ENCODE measurements around the gene OTC.

OTC gene

DNA sequence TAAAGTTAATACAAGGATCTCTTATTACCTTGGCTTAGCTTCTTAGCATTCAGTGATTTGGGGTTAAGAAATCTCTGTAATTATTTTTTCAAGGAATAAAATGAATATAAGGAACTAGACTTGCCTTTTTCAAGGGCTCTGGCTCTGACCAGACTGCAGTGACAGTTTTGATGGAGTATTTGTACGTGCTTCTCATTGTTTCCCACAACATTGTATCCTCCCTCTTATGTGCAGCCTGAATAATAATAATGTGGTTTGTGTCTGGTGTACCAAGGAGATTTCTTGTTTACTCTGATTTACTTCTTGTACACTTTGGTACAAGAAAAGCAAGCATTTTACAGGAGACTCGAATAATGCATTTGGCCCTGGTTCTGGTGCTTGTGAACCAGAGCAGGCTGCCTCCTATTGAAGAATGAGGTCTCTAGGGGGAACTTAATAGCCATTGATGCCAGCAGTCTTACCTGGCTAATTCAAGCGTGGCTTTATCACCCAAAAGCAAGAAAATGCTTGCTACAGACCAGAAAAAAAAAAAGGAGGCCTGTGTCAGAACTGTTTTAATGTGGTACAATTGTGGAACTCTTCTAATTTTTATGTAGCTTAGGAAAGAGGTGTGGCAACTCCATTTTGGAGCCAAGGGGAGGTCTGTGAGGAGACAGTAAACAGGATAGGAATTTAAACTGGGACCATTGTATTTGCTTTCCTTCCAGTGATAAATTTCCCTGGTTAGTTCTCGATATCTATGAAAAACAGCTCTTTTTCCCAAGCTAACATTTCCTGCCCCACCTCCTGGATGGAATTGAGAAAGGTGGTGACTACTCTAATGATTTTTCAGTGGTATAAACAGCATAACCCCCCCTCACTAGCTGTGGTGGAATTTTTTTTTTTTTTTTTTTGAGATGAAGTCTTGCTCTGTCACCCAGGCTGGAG is 5.6 kb downstream of the OTC start:
- DNase-seq (ENCODE audit: low spot score): no peak

GRCh38 chrX:38363046-38363445 is 10.6 kb downstream of the OTC start:
- no peak for DNase-seq (ENCODE audit: low spot score)

DNA sequence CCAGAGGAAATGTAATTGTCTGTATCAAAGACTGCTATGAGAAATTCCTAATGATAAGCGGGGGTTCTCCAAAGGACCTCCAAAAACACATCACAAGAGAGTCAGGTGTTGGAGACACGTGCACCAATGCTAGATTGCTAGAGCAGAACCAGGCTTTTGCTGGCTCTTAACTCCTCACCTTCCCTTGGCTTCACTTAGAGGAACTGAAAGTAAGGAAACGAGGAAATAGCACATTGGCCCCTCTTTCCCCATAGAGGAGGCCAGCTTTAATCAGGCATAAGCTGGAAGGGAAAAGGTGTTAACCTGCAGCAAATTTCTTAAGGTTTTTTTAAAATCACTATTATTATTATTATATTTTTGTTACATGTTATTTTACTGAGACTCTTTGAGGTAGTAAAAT is 13.6 kb downstream of the OTC start:
- DNase-seq (ENCODE audit: low spot score): no peak

GRCh38 chrX:38368774-38369173 is 16.4 kb downstream of the OTC start:
- no peak for DNase-seq (ENCODE audit: low spot score)

- no peak for DNase-seq (ENCODE audit: low spot score)
These were observed 19.2 kb downstream of the OTC start for GRCh38 chrX:38371641-38372040.

DNA sequence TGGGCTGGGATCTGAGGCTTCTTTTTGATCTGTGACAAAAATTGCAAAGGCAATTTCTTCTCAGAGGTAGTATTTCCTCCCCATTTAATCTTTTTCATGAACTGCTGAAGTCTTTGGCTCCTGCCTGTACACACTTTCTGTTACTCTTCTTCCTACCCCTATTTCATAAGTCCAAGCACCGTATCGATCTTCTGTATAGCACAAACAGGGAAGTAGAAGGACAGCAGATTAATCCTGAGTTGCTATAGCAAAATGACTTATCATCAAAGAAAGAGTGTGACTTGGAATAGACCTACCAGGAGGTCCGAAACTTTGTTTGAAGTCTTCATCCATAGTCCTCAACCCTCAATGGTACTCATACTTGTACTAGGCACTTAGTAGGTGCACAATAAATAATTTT is 22.0 kb downstream of the OTC start:
- no peak for DNase-seq (ENCODE audit: low spot score)

- no peak for DNase-seq (ENCODE audit: low spot score)
These were observed 23.5 kb downstream of the OTC start for GRCh38 chrX:38375891-38376290.

DNA sequence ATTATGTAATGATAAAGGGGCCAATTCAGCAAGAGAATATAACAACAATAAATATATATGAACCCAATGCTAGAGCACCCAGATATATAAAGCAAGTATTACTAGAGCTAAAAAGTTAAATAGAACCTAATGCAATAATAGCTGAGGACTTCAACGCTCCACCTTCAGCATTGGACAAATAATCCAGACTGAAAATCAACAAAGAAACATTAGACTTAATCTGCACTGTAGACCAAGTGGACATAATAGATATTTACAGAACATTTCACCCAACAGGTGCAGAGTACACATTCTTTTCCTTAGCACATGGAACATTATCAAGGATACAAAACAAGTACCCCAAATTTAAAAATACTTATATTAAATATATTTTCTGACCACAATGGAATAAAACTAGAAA is 24.3 kb downstream of the OTC start:
- DNase-seq (ENCODE audit: low spot score): no peak

- no peak for DNase-seq (ENCODE audit: low spot score)
These were observed 26.7 kb downstream of the OTC start for GRCh38 chrX:38379088-38379487.

- no peak for DNase-seq (ENCODE audit: low spot score)
These were observed 30.3 kb downstream of the OTC start for GRCh38 chrX:38382663-38383062.

- DNase-seq (ENCODE audit: low spot score): no peak
These were observed 48.0 kb downstream of the OTC start for GRCh38 chrX:38400389-38400910.

DNA sequence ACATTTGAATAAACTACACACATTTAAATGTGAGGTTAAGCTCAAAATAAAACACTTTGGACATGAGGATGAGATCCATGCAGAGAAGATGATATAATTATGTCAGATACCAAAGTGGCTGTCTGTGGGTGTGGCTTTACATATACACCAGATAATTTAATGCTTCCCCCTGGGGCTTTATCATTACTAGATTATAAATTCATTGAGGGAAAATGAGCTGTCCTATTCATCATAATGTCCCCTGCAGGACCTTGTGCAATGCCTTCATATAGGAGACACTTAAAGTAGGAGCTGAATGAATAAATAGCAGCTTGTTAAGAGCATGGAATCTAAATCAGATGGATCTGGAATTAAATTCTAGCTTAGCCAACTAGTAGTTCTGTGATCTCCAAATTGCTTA is 49.7 kb downstream of the OTC start:
- no peak for DNase-seq (ENCODE audit: low spot score)

GRCh38 chrX:38403834-38404233 is 51.4 kb downstream of the OTC start:
- DNase-seq (ENCODE audit: low spot score): no peak

DNA sequence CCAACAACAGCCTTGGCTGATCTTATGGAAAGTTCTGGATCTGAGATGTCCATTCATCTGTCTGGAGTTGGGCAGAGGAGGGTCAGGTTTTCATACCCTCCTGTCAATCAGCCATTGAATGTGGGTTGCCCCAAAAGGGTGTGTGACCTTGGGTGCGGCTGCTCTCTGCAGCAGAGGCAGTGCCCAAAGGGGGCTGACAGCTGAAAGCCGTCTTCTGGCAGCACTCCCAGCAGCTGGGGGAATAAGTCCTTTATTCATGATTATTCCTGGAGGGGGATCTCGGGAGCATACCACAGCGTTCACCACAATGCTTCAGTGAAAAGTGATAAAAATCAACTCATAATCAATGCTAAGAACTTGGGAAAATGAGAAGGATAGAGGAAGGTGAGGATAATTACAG is 54.7 kb downstream of the OTC start:
- DNase-seq (ENCODE audit: low spot score): no peak

DNA sequence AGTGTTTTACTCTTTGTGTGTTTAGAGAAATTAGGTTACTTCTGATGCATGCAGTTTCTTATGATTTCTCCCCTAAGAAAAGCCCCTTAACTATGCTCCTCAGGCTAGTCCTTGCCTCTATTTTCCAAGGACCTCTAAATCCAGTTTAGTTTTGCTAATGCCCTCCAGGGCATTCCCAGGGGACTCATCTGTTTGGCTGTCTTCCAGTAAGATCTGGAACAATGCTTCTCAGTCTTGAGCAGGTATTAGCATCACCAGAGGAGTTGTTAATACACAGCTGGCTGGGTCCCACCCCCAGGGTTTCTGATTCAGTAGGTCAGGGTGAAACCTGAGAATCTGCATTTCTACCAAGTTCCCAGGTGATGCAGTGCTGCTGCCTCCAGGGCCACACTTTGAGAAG is 56.9 kb downstream of the OTC start:
- no peak for DNase-seq (ENCODE audit: low spot score)

DNA sequence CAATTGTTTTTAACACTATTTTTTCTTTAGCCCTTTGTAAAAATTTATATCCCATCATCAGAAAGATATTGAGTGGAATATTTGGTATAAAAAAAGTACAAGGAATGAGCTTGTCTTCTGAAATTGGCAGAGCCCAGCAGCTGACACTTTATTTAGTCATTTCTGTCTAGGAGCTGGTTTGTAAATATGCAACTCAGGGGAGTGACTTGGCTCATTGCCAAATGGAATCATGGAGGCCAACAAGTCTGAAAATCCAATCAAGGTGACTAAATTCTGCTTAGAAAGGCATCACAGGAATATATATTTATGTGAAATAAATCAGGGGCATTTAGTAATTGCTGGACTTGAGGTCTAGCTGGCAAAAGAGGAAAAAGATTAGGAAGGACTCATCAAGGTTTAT is 74.4 kb downstream of the OTC start:
- DNase-seq (ENCODE audit: low spot score): no peak

DNA sequence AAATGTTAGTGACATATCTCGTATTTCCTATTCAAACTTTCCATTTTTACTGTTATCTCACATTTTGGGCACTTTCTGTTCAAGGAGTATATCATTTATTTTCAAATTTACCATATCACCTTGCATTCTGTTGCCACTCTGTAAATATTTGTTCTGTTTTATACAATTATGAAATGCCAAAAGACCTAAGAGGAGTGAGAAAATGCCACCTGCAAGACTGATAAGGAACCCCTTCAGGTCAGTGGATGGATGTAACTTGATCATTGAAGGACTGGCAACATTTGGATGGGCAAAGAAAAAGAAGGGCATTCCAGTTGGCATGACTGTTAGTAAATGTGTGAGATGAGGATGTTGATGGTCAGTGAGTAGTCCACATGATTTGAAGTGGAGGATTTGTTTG is 79.1 kb downstream of the OTC start:
- no peak for DNase-seq (ENCODE audit: low spot score)

- DNase-seq (ENCODE audit: low spot score): no peak
These were observed 82.7 kb downstream of the OTC start for GRCh38 chrX:38435130-38435529.

DNA sequence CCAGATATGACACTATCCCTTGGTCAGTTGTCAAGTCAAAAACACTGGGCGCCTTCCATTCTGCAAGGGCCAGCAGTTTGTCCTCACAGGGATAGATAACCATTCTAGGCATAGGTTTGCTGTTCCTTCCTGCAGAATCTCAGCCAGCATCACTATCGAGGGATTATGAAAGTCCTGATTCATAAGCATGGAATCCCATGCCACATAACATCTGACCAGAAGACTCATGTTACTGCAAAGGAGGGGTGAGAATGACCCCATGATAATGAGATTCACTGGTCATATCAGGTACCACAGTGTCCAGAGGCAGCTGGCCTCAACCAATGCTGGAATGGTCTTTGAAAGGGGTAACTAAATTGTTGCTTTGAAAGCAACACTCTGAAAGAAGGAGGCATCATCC is 84.7 kb downstream of the OTC start:
- DNase-seq (ENCODE audit: low spot score): no peak

GRCh38 chrX:38438321-38438720 is 85.9 kb downstream of the OTC start:
- no peak for DNase-seq (ENCODE audit: low spot score)

- no peak for DNase-seq (ENCODE audit: low spot score)
These were observed 100.2 kb downstream of the OTC start for GRCh38 chrX:38452603-38453002.

- DNase-seq (ENCODE audit: low spot score): no peak
These were observed 105.7 kb downstream of the OTC start for GRCh38 chrX:38458071-38458470.

DNA sequence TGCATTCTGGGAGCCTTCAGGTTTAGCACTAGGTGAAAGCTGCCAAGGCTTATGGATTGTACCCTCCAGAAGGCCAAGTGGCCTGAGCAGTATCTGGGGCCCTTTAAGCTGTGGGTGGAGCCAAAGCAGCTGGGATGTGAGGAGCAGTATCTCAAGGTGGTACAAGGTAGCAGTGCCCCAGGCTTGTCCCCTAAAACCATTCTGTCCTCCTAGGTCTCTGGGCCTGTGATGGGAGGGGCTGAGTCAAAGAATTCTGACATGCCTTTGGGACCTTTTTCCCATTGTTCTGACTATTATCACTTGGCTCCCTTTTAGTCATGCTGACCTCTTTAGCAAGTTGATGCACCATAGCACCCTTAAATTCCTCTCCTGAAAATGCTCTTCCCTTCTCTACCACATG is 109.9 kb downstream of the OTC start:
- DNase-seq (ENCODE audit: low spot score): no peak

GRCh38 chrX:38465686-38466085 is 113.3 kb downstream of the OTC start:
- DNase-seq (ENCODE audit: low spot score): no peak

Data from hematopoietic multipotent progenitor cell treated with erythropoietin and hydrocortisone succinate and interleukin-3 and kit ligand, for 17 days (in vitro differentiated cells).